MCF 10A (cell line): Measurements from ENCODE around the gene MDN1. TPM values are rescaled to one million over a fixed set of nuclear protein-coding genes. Genes with fewer than 3 reads are reported as not detected.
"Not testable (repeated sequence)": the region's sequence is repeated elsewhere in the genome, so short reads cannot be mapped to it uniquely, and the experiment has no call there.

Source experiments
- BruUV-seq: library from RNA; stranded (reverse); fragments of 400-500 nt; replicated peaks from 2 replicates; lab custom pipeline; 2021; lab: Mats Ljungman, UMichigan
- CTCF ChIA-PET: fragments of 300-600 bp; sonication (Branson Sonifier 250); formaldehyde crosslinking; extraction: SDS; loops from one replicate; lab custom pipeline; 2021; ENCODE audit warnings: antibody characterized with exemption, inconsistent platforms; lab: Yijun Ruan, JAX
- POLR2A ChIA-PET: fragments of 300-600, 350-650 bp; sonication (Branson Sonifier 250); formaldehyde crosslinking; extraction: SDS; loops from one replicate; lab custom pipeline; 2020; ENCODE audit warnings: antibody characterized with exemption, inconsistent platforms; lab: Yijun Ruan, JAX
- DNase-seq: peaks from one replicate; pipeline ENCODE4 v3.0.0-alpha.2; 2018; ENCODE audit not compliant: unreplicated experiment
- H3K27ac Mint-ChIP-seq: one replicate; pipeline ENCODE4 v1.8.0; 2022; ENCODE audit warnings: mild to moderate bottlenecking, low read depth, mixed read lengths; ENCODE audit not compliant: unreplicated experiment
- H3K27me3 Mint-ChIP-seq: one replicate; pipeline ENCODE4 v1.8.0; 2022; ENCODE audit warnings: mixed read lengths; ENCODE audit not compliant: insufficient read depth, unreplicated experiment
- H3K36me3 Mint-ChIP-seq: one replicate; pipeline ENCODE4 v1.8.0; 2022; ENCODE audit warnings: mild to moderate bottlenecking, moderate library complexity, mixed read lengths; ENCODE audit not compliant: insufficient read depth, unreplicated experiment
- H3K4me1 Mint-ChIP-seq: one replicate; pipeline ENCODE4 v1.8.0; 2022; ENCODE audit warnings: mixed read lengths; ENCODE audit not compliant: insufficient read depth, unreplicated experiment
- H3K4me3 Mint-ChIP-seq: one replicate; pipeline ENCODE4 v1.8.0; 2022; ENCODE audit warnings: mild to moderate bottlenecking, moderate library complexity, mixed read lengths; ENCODE audit not compliant: unreplicated experiment
- H3K9me3 Mint-ChIP-seq: one replicate; pipeline ENCODE4 v1.8.0; 2022; ENCODE audit warnings: mixed read lengths; ENCODE audit not compliant: unreplicated experiment
- intact Hi-C: fragments of 100-400 bp; cut with micrococcal nuclease; formaldehyde crosslinking; loops from 2 replicates; pipeline ENCODE4 v1.14.1; 2022
- total RNA-seq: library from RNA; stranded (reverse); gene quantifications from 2 replicates; pipeline ENCODE4 v1.2.3, GENCODE V29; 2022
- TF ChIP-seq, protein P1 (sequence below): fragments of 200-600 bp; IDR thresholded peaks from one replicate; pipeline ENCODE4 v1.8.0; 2022; ENCODE audit warnings: antibody characterized with exemption, mild to moderate bottlenecking; ENCODE audit not compliant: unreplicated experiment

The MDN1 gene
- total RNA-seq, 1 experiment from 2014 or later = 39.2 TPM

DNA sequence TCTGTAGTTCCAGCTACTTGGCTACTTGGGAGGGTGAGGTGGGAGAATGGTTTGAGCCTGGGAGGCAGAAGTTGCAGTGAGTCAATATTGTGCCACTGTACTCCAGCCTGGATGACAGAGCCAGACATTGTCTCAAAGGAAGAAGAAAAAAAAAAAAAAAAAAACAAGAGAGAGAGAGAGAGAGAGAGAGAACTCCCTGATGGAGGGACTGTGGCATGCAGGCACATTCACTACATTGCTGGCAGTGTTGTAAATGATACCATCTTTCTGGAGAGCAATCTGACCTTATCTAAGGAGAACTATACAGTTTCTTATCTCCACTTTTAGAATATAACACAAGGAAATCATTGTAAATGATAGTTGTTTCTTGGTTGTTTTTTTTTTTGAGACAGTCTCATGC is 85.1 kb downstream of the MDN1 start:
- ChIA-PET CTCF (no interaction called here), POLR2A (interaction anchor here (1.1 kb wide), 1 partner anchor 19 kb away, joined by 3 read pairs; no protein-coding TSS in a partner anchor)
- Mint-ChIP-seq H3K4me3 (no peak overlapping the region), H3K36me3 (peaks cover 98% of the 10 kb centered on the region), H3K4me1 (no peaks in the 10 kb centered on the region), H3K9me3 (no peaks in the 10 kb centered on the region), H3K27ac (no peak overlapping the region), H3K27me3 (no peaks in the 10 kb centered on the region)
- no TSS peak for BruUV-seq
- intact Hi-C loops = no loop called here
- TF ChIP-seq, protein P1, sequence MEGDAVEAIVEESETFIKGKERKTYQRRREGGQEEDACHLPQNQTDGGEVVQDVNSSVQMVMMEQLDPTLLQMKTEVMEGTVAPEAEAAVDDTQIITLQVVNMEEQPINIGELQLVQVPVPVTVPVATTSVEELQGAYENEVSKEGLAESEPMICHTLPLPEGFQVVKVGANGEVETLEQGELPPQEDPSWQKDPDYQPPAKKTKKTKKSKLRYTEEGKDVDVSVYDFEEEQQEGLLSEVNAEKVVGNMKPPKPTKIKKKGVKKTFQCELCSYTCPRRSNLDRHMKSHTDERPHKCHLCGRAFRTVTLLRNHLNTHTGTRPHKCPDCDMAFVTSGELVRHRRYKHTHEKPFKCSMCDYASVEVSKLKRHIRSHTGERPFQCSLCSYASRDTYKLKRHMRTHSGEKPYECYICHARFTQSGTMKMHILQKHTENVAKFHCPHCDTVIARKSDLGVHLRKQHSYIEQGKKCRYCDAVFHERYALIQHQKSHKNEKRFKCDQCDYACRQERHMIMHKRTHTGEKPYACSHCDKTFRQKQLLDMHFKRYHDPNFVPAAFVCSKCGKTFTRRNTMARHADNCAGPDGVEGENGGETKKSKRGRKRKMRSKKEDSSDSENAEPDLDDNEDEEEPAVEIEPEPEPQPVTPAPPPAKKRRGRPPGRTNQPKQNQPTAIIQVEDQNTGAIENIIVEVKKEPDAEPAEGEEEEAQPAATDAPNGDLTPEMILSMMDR = no peak
- no peak for DNase-seq

- H3K27me3 Mint-ChIP-seq = no peaks in the 10 kb centered on the region
- no peaks in the 10 kb centered on the region for H3K9me3 Mint-ChIP-seq
- POLR2A ChIA-PET = interaction anchor here (0.7 kb wide), 1 partner anchor 8 kb away, joined by 4 read pairs; no protein-coding TSS in a partner anchor
- H3K36me3 Mint-ChIP-seq = peaks cover 98% of the 10 kb centered on the region
- H3K27ac Mint-ChIP-seq = no peak overlapping the region
- intact Hi-C loops = no loop called here
- no TSS peak for BruUV-seq
- TF ChIP-seq, protein P1 = no peak
- no peak overlapping the region for H3K4me3 Mint-ChIP-seq
- CTCF ChIA-PET = interaction anchor here (0.8 to 1.7 kb wide), 2 partner anchors 10 to 56 kb away, joined by 3 to 6 read pairs; no protein-coding TSS in a partner anchor
- H3K4me1 Mint-ChIP-seq = no peaks in the 10 kb centered on the region
- no peak for DNase-seq
Observed at GRCh38 chr6:89731924-89732567, 87.5 kb downstream of the MDN1 start.

GRCh38 chr6:89731262-89731661 is 88.3 kb downstream of the MDN1 start:
- POLR2A ChIA-PET = not testable (repeated sequence)

GRCh38 chr6:89729818-89730217 is 89.8 kb downstream of the MDN1 start:
- no peaks in the 10 kb centered on the region for H3K4me1 Mint-ChIP-seq
- H3K36me3 Mint-ChIP-seq = peaks cover 94% of the 10 kb centered on the region
- H3K4me3 Mint-ChIP-seq = no peak overlapping the region
- intact Hi-C loops = no loop called here
- TF ChIP-seq, protein P1 = no peak
- no peaks in the 10 kb centered on the region for H3K9me3 Mint-ChIP-seq
- DNase-seq = no peak
- no peaks in the 10 kb centered on the region for H3K27me3 Mint-ChIP-seq
- no TSS peak for BruUV-seq
- H3K27ac Mint-ChIP-seq = no peak overlapping the region
- ChIA-PET CTCF (interaction anchor here (0.6 kb wide), 2 partner anchors 25 to 671 kb away, joined by 3 read pairs; no protein-coding TSS in a partner anchor), POLR2A (no interaction called here)

More at GRCh38 chr6:89731262-89731661, 88.3 kb downstream of the MDN1 start:
- H3K4me3 Mint-ChIP-seq, H3K4me1 Mint-ChIP-seq, H3K27ac Mint-ChIP-seq, DNase-seq, BruUV-seq, intact Hi-C loops, H3K27me3 Mint-ChIP-seq, H3K9me3 Mint-ChIP-seq: not testable (repeated sequence)
- CTCF ChIA-PET = interaction anchor here (1.7 kb wide), 1 partner anchor 10 kb away, joined by 6 read pairs; no protein-coding TSS in a partner anchor
- peaks cover 98% of the 10 kb centered on the region for H3K36me3 Mint-ChIP-seq
